ENCODE results near the gene CHRM5.
"Not testable (repeated sequence)": the region's sequence is repeated elsewhere in the genome, so short reads cannot be mapped to it uniquely, and the experiment has no call there.

CHRM5 gene

GRCh38 chr15:34039790-34040113 lies 71.5 kb downstream of the CHRM5 start:
- no peak overlapping the region for H3K27ac ChIP-seq (ENCODE audit: low read depth, low read length)

GRCh38 chr15:34043391-34043790 lies 75.1 kb downstream of the CHRM5 start:
- Histone ChIP-seq H3K27me3 (ENCODE audit: insufficient read depth, low read length) (peaks cover 29% of the 10 kb centered on the region), H3K36me3 (ENCODE audit: insufficient read depth, low read length) (no peaks in the 10 kb centered on the region), H3K9ac (ENCODE audit: low read depth, low read length) (no peak overlapping the region), H3K27ac (ENCODE audit: low read depth, low read length) (no peak overlapping the region), H3K9me3 (ENCODE audit: insufficient read depth, low read depth, low read length) (no peaks in the 10 kb centered on the region), H3K4me1 (ENCODE audit: insufficient read depth, low read length) (peaks cover 5% of the 10 kb centered on the region), H3K4me3 (ENCODE audit: low read length) (no peak overlapping the region)
- no CpG with 5 or more reads among the region's 1 CpG for WGBS

More at GRCh38 chr15:34039790-34040113, 71.5 kb downstream of the CHRM5 start:
- Histone ChIP-seq H3K9ac (ENCODE audit: low read depth, low read length) (no peak overlapping the region), H3K4me1 (ENCODE audit: insufficient read depth, low read length) (peaks cover 5% of the 10 kb centered on the region), H3K36me3 (ENCODE audit: insufficient read depth, low read length) (no peaks in the 10 kb centered on the region), H3K4me3 (ENCODE audit: low read length) (peak overlapping the region; percentile 81), H3K27me3 (ENCODE audit: insufficient read depth, low read length) (peaks cover 29% of the 10 kb centered on the region), H3K9me3 (ENCODE audit: insufficient read depth, low read depth, low read length) (no peaks in the 10 kb centered on the region)
- WGBS = 88% methylated on average over 1 of the region's 1 CpG

DNA sequence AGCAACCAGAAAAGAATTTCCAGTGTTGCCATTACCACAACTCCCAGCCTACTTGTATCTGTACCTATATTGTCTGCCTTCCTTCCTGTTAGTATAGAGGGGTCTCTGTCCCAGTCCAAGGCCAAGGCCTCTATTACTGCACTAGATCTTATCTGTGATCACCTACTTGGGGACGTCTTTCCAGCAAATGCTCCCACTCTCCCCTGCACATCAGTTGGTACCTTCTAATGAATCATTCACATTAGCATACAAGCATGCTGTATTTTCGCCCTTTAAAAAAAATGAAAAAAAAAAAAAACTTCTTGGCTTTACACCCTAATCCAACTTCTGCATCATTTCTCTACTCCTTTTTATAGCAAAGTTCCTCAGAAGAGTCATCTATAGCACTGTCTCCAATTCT lies 75.5 kb downstream of the CHRM5 start:
- 82% methylated on average over 2 of the region's 2 CpGs for WGBS
- Histone ChIP-seq H3K9ac (ENCODE audit: low read depth, low read length) (no peak overlapping the region), H3K27me3 (ENCODE audit: insufficient read depth, low read length) (peaks cover 29% of the 10 kb centered on the region)

DNA sequence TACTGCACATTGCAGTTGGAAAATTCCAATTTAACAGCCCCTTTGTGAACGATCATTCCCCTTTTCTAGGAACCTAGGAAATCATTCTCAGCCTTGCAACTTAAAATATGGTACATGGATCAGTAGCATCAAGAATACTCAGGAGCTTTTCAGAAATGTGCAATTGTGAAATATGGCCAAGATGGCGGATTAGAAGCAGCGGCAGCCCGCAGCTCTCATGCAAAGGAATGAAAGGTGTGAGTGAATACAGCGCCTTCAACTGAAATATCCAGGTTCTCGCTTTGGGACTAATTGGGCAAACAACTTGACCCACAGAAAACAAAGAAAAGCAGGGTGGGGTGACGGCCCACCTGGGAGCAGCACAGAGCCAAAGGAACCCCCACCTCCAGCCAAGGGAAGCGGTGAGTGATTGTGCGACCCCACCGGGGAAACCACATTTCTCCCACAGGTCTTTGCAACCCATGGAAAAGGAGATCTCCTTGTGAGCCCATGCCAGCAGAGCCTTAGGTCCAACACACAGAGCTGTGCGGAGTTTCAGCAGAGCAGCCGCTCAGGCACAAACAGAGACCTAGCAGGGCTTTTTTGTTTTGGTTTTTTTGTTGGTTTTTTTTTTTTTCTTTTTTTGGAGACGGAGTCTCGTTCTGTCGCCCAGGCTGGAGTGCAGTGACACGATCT lies 78.3 kb downstream of the CHRM5 start:
- H3K9ac ChIP-seq (ENCODE audit: low read depth, low read length) = no peak overlapping the region
- H3K9me3 ChIP-seq (ENCODE audit: insufficient read depth, low read depth, low read length) = peaks cover 9% of the 10 kb centered on the region; the same call in 1 of the 2 replicates
- WGBS = 95% methylated on average over 13 of the region's 16 CpGs
- no peaks in the 10 kb centered on the region for H3K36me3 ChIP-seq (ENCODE audit: insufficient read depth, low read length)
- H3K27me3 ChIP-seq (ENCODE audit: insufficient read depth, low read length) = peaks cover 4% of the 10 kb centered on the region; the same call in 1 of the 2 replicates
- no peaks in the 10 kb centered on the region for H3K4me1 ChIP-seq (ENCODE audit: insufficient read depth, low read length)
- no peak overlapping the region for H3K27ac ChIP-seq (ENCODE audit: low read depth, low read length)
- H3K4me3 ChIP-seq (ENCODE audit: low read length) = no peak overlapping the region

More for the DNA sequence above, 75.5 kb downstream of the CHRM5 start:
- H3K4me3 ChIP-seq (ENCODE audit: low read length) = no peak overlapping the region
- no peaks in the 10 kb centered on the region for H3K36me3 ChIP-seq (ENCODE audit: insufficient read depth, low read length)
- H3K27ac ChIP-seq (ENCODE audit: low read depth, low read length) = no peak overlapping the region
- H3K4me1 ChIP-seq (ENCODE audit: insufficient read depth, low read length) = peaks cover 5% of the 10 kb centered on the region
- H3K9me3 ChIP-seq (ENCODE audit: insufficient read depth, low read depth, low read length) = no peaks in the 10 kb centered on the region

GRCh38 chr15:34047893-34048775 lies 79.8 kb downstream of the CHRM5 start:
- H3K9me3 ChIP-seq (ENCODE audit: insufficient read depth, low read depth, low read length) = peaks cover 9% of the 10 kb centered on the region; the same call in 1 of the 2 replicates
- H3K27me3 ChIP-seq (ENCODE audit: insufficient read depth, low read length) = no peaks in the 10 kb centered on the region
- peak overlapping the region; percentile 9; the same call in 1 of the 2 replicates for H3K27ac ChIP-seq (ENCODE audit: low read depth, low read length)
- H3K9ac ChIP-seq (ENCODE audit: low read depth, low read length) = no peak overlapping the region
- H3K4me1 ChIP-seq (ENCODE audit: insufficient read depth, low read length) = no peaks in the 10 kb centered on the region
- H3K36me3 ChIP-seq (ENCODE audit: insufficient read depth, low read length) = no peaks in the 10 kb centered on the region
- 91% methylated on average over 10 of the region's 10 CpGs for WGBS
- H3K4me3 ChIP-seq (ENCODE audit: low read length) = no peak overlapping the region

GRCh38 chr15:34049112-34049511 lies 80.8 kb downstream of the CHRM5 start:
- 92% methylated on average over 2 of the region's 2 CpGs for WGBS
- H3K4me3 ChIP-seq (ENCODE audit: low read length) = no peak overlapping the region
- H3K9me3 ChIP-seq (ENCODE audit: insufficient read depth, low read depth, low read length) = peaks cover 9% of the 10 kb centered on the region; the same call in 1 of the 2 replicates
- no peaks in the 10 kb centered on the region for H3K27me3 ChIP-seq (ENCODE audit: insufficient read depth, low read length)
- no peak overlapping the region for H3K27ac ChIP-seq (ENCODE audit: low read depth, low read length)
- no peak overlapping the region for H3K9ac ChIP-seq (ENCODE audit: low read depth, low read length)
- no peaks in the 10 kb centered on the region for H3K36me3 ChIP-seq (ENCODE audit: insufficient read depth, low read length)
- no peaks in the 10 kb centered on the region for H3K4me1 ChIP-seq (ENCODE audit: insufficient read depth, low read length)

DNA sequence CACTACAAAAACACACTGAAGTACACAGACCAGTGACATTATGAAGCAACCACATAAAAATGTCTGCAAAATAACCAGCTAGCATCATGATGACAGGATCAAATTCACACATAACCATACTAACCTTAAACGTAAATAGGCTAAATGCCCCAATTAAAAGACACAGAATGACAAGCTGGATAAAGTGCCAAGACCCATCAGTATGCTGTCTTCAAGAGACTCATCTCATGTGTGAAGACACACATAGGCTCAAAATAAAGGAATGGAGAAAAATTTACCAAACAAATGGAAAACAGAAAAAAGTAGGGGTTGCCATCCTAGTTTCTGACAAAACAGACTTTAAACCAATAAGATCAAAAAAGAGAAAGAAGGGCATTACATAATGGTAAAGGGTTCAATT lies 82.1 kb downstream of the CHRM5 start:
- H3K9ac ChIP-seq (ENCODE audit: low read depth, low read length); H3K36me3 ChIP-seq (ENCODE audit: insufficient read depth, low read length); H3K27me3 ChIP-seq (ENCODE audit: insufficient read depth, low read length); H3K27ac ChIP-seq (ENCODE audit: low read depth, low read length); H3K4me1 ChIP-seq (ENCODE audit: insufficient read depth, low read length); H3K4me3 ChIP-seq (ENCODE audit: low read length); H3K9me3 ChIP-seq (ENCODE audit: insufficient read depth, low read depth, low read length): not testable (repeated sequence)
- WGBS = 98% methylated on average over 1 of the region's 1 CpG

GRCh38 chr15:34054081-34054707 lies 85.9 kb downstream of the CHRM5 start:
- Histone ChIP-seq H3K4me1 (ENCODE audit: insufficient read depth, low read length) (0 out of 2 replicates have a peak, but pooled peaks cover 3% of the 10 kb centered on the region), H3K9me3 (ENCODE audit: insufficient read depth, low read depth, low read length) (peaks cover 9% of the 10 kb centered on the region; the same call in 1 of the 2 replicates), H3K27me3 (ENCODE audit: insufficient read depth, low read length) (no peaks in the 10 kb centered on the region), H3K4me3 (ENCODE audit: low read length) (no peak overlapping the region), H3K9ac (ENCODE audit: low read depth, low read length) (no peak overlapping the region), H3K27ac (ENCODE audit: low read depth, low read length) (no peak overlapping the region), H3K36me3 (ENCODE audit: insufficient read depth, low read length) (no peaks in the 10 kb centered on the region)
- 94% methylated on average over 3 of the region's 3 CpGs for WGBS

DNA sequence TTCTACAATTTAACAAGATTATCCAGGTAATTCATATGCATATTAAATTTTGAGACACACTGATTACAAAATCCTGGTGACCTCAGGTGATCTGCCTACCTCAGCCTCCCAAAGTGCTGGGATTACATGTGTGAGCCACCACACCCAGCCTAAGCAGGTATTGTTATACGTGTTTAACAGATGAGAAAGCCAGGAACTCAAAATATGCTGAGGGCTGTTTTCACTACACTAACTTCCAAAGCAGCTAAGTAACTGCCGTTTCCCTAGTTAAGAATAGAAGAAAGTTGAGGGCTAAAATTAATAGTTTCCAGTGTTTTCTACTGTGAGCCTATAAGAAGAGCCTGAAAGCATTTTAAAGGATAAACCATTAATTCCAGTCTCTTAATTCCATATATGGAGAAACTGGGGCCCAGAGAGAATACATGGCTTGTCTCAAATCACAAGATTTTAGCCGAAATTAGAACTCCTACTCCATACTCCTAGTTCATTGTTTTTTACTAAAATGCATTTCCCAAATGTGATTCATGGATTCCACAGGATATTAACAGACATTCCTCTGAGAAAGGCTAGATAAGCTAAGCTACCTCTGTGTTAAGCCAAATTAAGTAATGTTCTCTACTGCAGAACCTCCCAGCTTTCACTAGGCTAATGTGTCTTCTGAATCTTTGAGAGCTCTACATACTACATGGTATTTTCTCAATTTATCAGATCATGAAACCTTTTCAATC lies 87.7 kb downstream of the CHRM5 start:
- H3K4me1 ChIP-seq (ENCODE audit: insufficient read depth, low read length) = 0 out of 2 replicates have a peak, but pooled peaks cover 3% of the 10 kb centered on the region
- no peaks in the 10 kb centered on the region for H3K27me3 ChIP-seq (ENCODE audit: insufficient read depth, low read length)
- no peaks in the 10 kb centered on the region for H3K9me3 ChIP-seq (ENCODE audit: insufficient read depth, low read depth, low read length)
- no peak overlapping the region for H3K27ac ChIP-seq (ENCODE audit: low read depth, low read length)
- H3K4me3 ChIP-seq (ENCODE audit: low read length) = no peak overlapping the region
- no peaks in the 10 kb centered on the region for H3K36me3 ChIP-seq (ENCODE audit: insufficient read depth, low read length)
- 89% methylated on average over 2 of the region's 3 CpGs for WGBS
- H3K9ac ChIP-seq (ENCODE audit: low read depth, low read length) = no peak overlapping the region

- Histone ChIP-seq H3K9me3 (ENCODE audit: insufficient read depth, low read depth, low read length) (no peaks in the 10 kb centered on the region), H3K9ac (ENCODE audit: low read depth, low read length) (no peak overlapping the region), H3K4me1 (ENCODE audit: insufficient read depth, low read length) (0 out of 2 replicates have a peak, but pooled peaks cover 3% of the 10 kb centered on the region), H3K4me3 (ENCODE audit: low read length) (no peak overlapping the region), H3K27ac (ENCODE audit: low read depth, low read length) (no peak overlapping the region), H3K36me3 (ENCODE audit: insufficient read depth, low read length) (no peaks in the 10 kb centered on the region), H3K27me3 (ENCODE audit: insufficient read depth, low read length) (no peaks in the 10 kb centered on the region)
- 93% methylated on average over 5 of the region's 5 CpGs for WGBS
These were observed 88.6 kb downstream of the CHRM5 start for GRCh38 chr15:34056911-34057310.

Measured in HUES64 (cell line).